H1 (cell line): ENCODE data around the gene TMEM169. TPM values are rescaled to one million over a fixed set of nuclear protein-coding genes. Genes with fewer than 3 reads are reported as not detected.

Experiments used
- CTCF ChIA-PET: fragments of 300-600 bp; sonication (Branson Sonifier 250); formaldehyde crosslinking; loops from one replicate; lab custom pipeline; 2021; ENCODE audit not compliant: partially characterized antibody; lab: Charles Lee
- POLR2A ChIA-PET: fragments of 300-600 bp; sonication (Branson Sonifier 250); formaldehyde crosslinking; loops from one replicate; lab custom pipeline; 2021; ENCODE audit warnings: inconsistent platforms; ENCODE audit not compliant: partially characterized antibody; lab: Charles Lee
- DNase-seq, 2 experiments: peaks; one replicate each; pipeline versions ENCODE4 v3.0.0 to v3.0.0-alpha.2; 2010 to 2022; ENCODE audit warnings: low spot score in 2 of 2, low read depth in 1 of 2, mixed read lengths in 1 of 2
- FAIRE-seq: peaks from 2 replicates; lab custom pipeline; 2011; peaks lifted over from hg19 to GRCh38; lab: Jason Lieb, UNC
- H2AFZ ChIP-seq: 2 replicates; pipeline ENCODE4 v1.8.1; 2012; ENCODE audit warnings: low read length, inconsistent platforms
- H2AK5ac ChIP-seq: 2 replicates; pipeline ENCODE4 v1.6.1; 2013; ENCODE audit warnings: low read depth, low read length
- H2BK120ac ChIP-seq: replicated peaks from 2 replicates; pipeline ENCODE3; 2013; ENCODE audit warnings: low read depth, low read length, inconsistent platforms
- H2BK12ac ChIP-seq: 2 replicates; pipeline ENCODE4 v1.6.1; 2013; ENCODE audit warnings: low read depth, low read length
- H2BK15ac ChIP-seq: 2 replicates; pipeline ENCODE4 v1.6.1; 2013; ENCODE audit warnings: low read length
- H2BK20ac ChIP-seq: 2 replicates; pipeline ENCODE4 v1.6.1; 2013; ENCODE audit warnings: low read length
- H2BK5ac ChIP-seq: 2 replicates; pipeline ENCODE4 v1.6.1; 2013; ENCODE audit warnings: low read depth, low read length
- H3K14ac ChIP-seq: 2 replicates; pipeline ENCODE4 v1.6.1; 2013; ENCODE audit warnings: inconsistent platforms; ENCODE audit not compliant: insufficient read length
- H3K18ac ChIP-seq: 2 replicates; pipeline ENCODE4 v1.6.1; 2013; ENCODE audit warnings: low read length; ENCODE audit errors: extremely low read depth
- H3K23ac ChIP-seq: 2 replicates; pipeline ENCODE4 v1.6.1; 2013; ENCODE audit warnings: inconsistent platforms; ENCODE audit not compliant: insufficient read length
- H3K23me2 ChIP-seq: 2 replicates; pipeline ENCODE4 v1.6.1; 2013; ENCODE audit warnings: low read depth, low read length
- H3K27ac ChIP-seq: 2 replicates; pipeline ENCODE4 v1.6.1; 2011; ENCODE audit warnings: low read depth, low read length, inconsistent platforms
- H3K27me3 ChIP-seq, 4 experiments: replicated peaks in 1 of 4; 1 replicate in 1 of 4; 2 replicates in 3 of 4; pipeline versions ENCODE4 v1.6.1 to v1.8.1; 2011 to 2013; ENCODE audit warnings: low read length in 3 of 4, mild to moderate bottlenecking in 3 of 4, inconsistent platforms in 2 of 4, mixed read lengths in 2 of 4, moderate library complexity in 1 of 4; ENCODE audit not compliant: control insufficient read depth in 3 of 4, insufficient read depth in 3 of 4; ENCODE audit errors: extremely low read depth in 1 of 4
- H3K36me3 ChIP-seq, 4 experiments: 2 replicates each; pipeline versions ENCODE4 v1.6.1 to v1.8.1; 2011 to 2013; ENCODE audit warnings: mild to moderate bottlenecking in 4 of 4, low read length in 3 of 4, moderate library complexity in 2 of 4, control low read depth in 1 of 4, inconsistent platforms in 1 of 4; ENCODE audit not compliant: insufficient read depth in 4 of 4, control insufficient read depth in 2 of 4
- H3K4ac ChIP-seq: replicated peaks from 2 replicates; pipeline ENCODE3; 2013; ENCODE audit warnings: low read length, low read depth, mixed read lengths, inconsistent platforms; ENCODE audit not compliant: insufficient read length
- H3K4me1 ChIP-seq, 4 experiments: replicated peaks in 1 of 4; 1 replicate in 1 of 4; 2 replicates in 3 of 4; pipeline versions ENCODE4 v1.6.1 to v1.8.1; 2011 to 2013; ENCODE audit warnings: low read length in 3 of 4, inconsistent platforms in 2 of 4, mixed read lengths in 1 of 4; ENCODE audit not compliant: insufficient read depth in 4 of 4, control insufficient read depth in 3 of 4
- H3K4me2 ChIP-seq, 2 experiments: 2 replicates each; pipeline versions ENCODE4 v1.6.1 to v1.8.1; 2011 to 2013; ENCODE audit warnings: low read depth in 2 of 2, low read length in 2 of 2, control low read depth in 1 of 2, inconsistent platforms in 1 of 2, mild to moderate bottlenecking in 1 of 2; ENCODE audit not compliant: insufficient read depth in 1 of 2
- H3K4me3 ChIP-seq, 4 experiments: fragments of 200-600, 300-600 bp in 1 of 4; sonication (generic), shearing (Covaris generic), sonication (Bioruptor Twin) in 1 of 4; 2 replicates each; pipeline versions ENCODE4 v1.5.1 to v1.8.1; 2011 to 2016; ENCODE audit warnings: low read length in 4 of 4, low read depth in 3 of 4, control low read depth in 2 of 4, inconsistent platforms in 2 of 4, mild to moderate bottlenecking in 2 of 4, mixed read lengths in 1 of 4, moderate library complexity in 1 of 4; ENCODE audit not compliant: insufficient read depth in 2 of 4; ENCODE audit errors: extremely low read depth in 1 of 4
- H3K56ac ChIP-seq: replicated peaks from 2 replicates; pipeline ENCODE3; 2013; ENCODE audit warnings: low read depth, mild to moderate bottlenecking, mixed read lengths, low read length, inconsistent platforms; ENCODE audit not compliant: insufficient read length
- H3K79me1 ChIP-seq: 2 replicates; pipeline ENCODE4 v1.6.1; 2013; ENCODE audit warnings: low read depth, low read length, control low read depth
- H3K79me2 ChIP-seq, 2 experiments: 2 replicates each; pipeline versions ENCODE4 v1.6.1 to v1.8.1; 2012 to 2013; ENCODE audit warnings: low read length in 2 of 2, mild to moderate bottlenecking in 2 of 2, inconsistent platforms in 1 of 2; ENCODE audit not compliant: insufficient read depth in 2 of 2, control insufficient read depth in 1 of 2
- H3K9ac ChIP-seq, 4 experiments: replicated peaks in 1 of 4; 1 replicate in 1 of 4; 2 replicates in 3 of 4; pipeline versions ENCODE4 v1.6.1 to v1.8.1; 2011 to 2013; ENCODE audit warnings: low read depth in 3 of 4, low read length in 3 of 4, control low read depth in 2 of 4, mild to moderate bottlenecking in 2 of 4, moderate library complexity in 2 of 4, inconsistent platforms in 1 of 4; ENCODE audit errors: extremely low read depth in 1 of 4
- H3K9me3 ChIP-seq, 2 experiments: 2 replicates each; pipeline versions ENCODE4 v1.6.1 to v1.8.1; 2012 to 2013; ENCODE audit warnings: mild to moderate bottlenecking in 2 of 2, moderate library complexity in 2 of 2, control low read depth in 1 of 2, inconsistent platforms in 1 of 2, low read depth in 1 of 2, low read length in 1 of 2, mixed read lengths in 1 of 2; ENCODE audit not compliant: insufficient read depth in 2 of 2
- H4K20me1 ChIP-seq, 2 experiments: replicated peaks in 1 of 2; 2 replicates each; pipeline versions ENCODE3 to v1.8.1; 2011 to 2013; ENCODE audit warnings: inconsistent platforms in 2 of 2, low read length in 2 of 2, mild to moderate bottlenecking in 1 of 2; ENCODE audit not compliant: insufficient read depth in 2 of 2, control insufficient read depth in 1 of 2
- H4K5ac ChIP-seq: 2 replicates; pipeline ENCODE4 v1.6.1; 2013; ENCODE audit warnings: low read length, low read depth, mixed read lengths, inconsistent platforms; ENCODE audit not compliant: insufficient read length
- H4K8ac ChIP-seq: 2 replicates; pipeline ENCODE4 v1.8.0; 2013; ENCODE audit warnings: mild to moderate bottlenecking, moderate library complexity, low read length, inconsistent platforms; ENCODE audit not compliant: insufficient read depth; ENCODE audit errors: extremely low read depth
- H4K91ac ChIP-seq: replicated peaks from 2 replicates; pipeline ENCODE3; 2013; ENCODE audit warnings: low read length, mixed read lengths, inconsistent platforms; ENCODE audit not compliant: insufficient read length
- ATF2 ChIP-seq: IDR thresholded peaks from 2 replicates; pipeline ENCODE4 v1.6.1; 2012; ENCODE audit warnings: low read length, inconsistent platforms
- CBX8 ChIP-seq: fragments of 300-800, 300-1000 bp; sonication (generic); IDR thresholded peaks from 2 replicates; pipeline ENCODE4 v1.7.1; 2016; ENCODE audit warnings: low read depth, low read length, borderline replicate concordance
- CHD1 ChIP-seq: IDR thresholded peaks from 2 replicates; pipeline ENCODE4 v1.6.1; 2012; ENCODE audit warnings: low read depth, low read length, improper control_type of control experiment
- GABPA ChIP-seq: IDR thresholded peaks from 2 replicates; pipeline ENCODE4 v1.6.1; 2011; ENCODE audit warnings: mild to moderate bottlenecking, low read length, moderate library complexity, borderline replicate concordance; ENCODE audit not compliant: insufficient read depth
- JUN ChIP-seq: IDR thresholded peaks from 2 replicates; pipeline ENCODE4 v1.6.1; 2011; ENCODE audit warnings: low read depth, mild to moderate bottlenecking, improper control_type of control experiment, low read length
- JUND ChIP-seq: IDR thresholded peaks from 2 replicates; pipeline ENCODE4 v1.6.1; 2011; ENCODE audit warnings: mild to moderate bottlenecking, improper control_type of control experiment, low read length
- KDM4A ChIP-seq: IDR thresholded peaks from one replicate; pipeline ENCODE4 v1.7.1; 2012; ENCODE audit warnings: low read depth, mild to moderate bottlenecking, moderate library complexity, low read length, inconsistent platforms; ENCODE audit not compliant: severe bottlenecking
- SUZ12 ChIP-seq: fragments of 200-600 bp; sonication (generic); IDR thresholded peaks from 2 replicates; pipeline ENCODE4 v1.6.1; 2012; ENCODE audit warnings: mild to moderate bottlenecking, inconsistent platforms, low read length, moderate library complexity, mixed read lengths
- TAF1 ChIP-seq: IDR thresholded peaks from 2 replicates; pipeline ENCODE4 v1.6.1; 2011; ENCODE audit warnings: mild to moderate bottlenecking, low read depth, low read length
- TCF12 ChIP-seq: IDR thresholded peaks from 2 replicates; pipeline ENCODE4 v1.6.1; 2011; ENCODE audit warnings: low read depth, mild to moderate bottlenecking, low read length
- ZNF274 ChIP-seq: IDR thresholded peaks from 2 replicates; pipeline ENCODE4 v1.7.0; 2012; ENCODE audit warnings: low read length, borderline replicate concordance; ENCODE audit errors: extremely low read depth
- WGBS, 2 experiments: shearing (Covaris generic) in 1 of 2; methylation state at CpG; one replicate each; pipeline versions ENCODE4 v1.1.6 to v1.1.7; 2013 to 2015; ENCODE audit warnings: low lambda C conversion rate in 2 of 2, mixed read lengths in 2 of 2, inconsistent platforms in 1 of 2, low coverage in 1 of 2, missing lambda C conversion rate in 1 of 2; ENCODE audit not compliant: insufficient replicate concordance in 2 of 2, insufficient coverage in 1 of 2, insufficient read length in 1 of 2; ENCODE audit errors: extremely low coverage in 1 of 2, missing lambda C conversion rate in 1 of 2; 5-methylcytosine and 5-hydroxymethylcytosine counted together
- polyA plus RNA-seq, 7 experiments: library from polyadenylated mRNA; depleted of rRNA in 3 of 7; stranded (reverse) in 5 of 7; unstranded in 2 of 7; fragments of >200 nt in 5 of 7; fragments of 200-250 nt in 2 of 7; gene quantifications; 1 replicate in 5 of 7; 2 replicates in 1 of 7; 4 replicates in 1 of 7; pipeline versions ENCODE4 v1.2.1 to v1.2.3, GENCODE V29; 2011 to 2013; ENCODE audit warnings: missing spikeins in 2 of 7, mixed read lengths in 2 of 7
- total RNA-seq: library from RNA; stranded (reverse); fragmentation: NEBNext Ultra II Directional; extraction: Animal tissue kit (Norgen Biotek cat#: 25700); gene quantifications from 2 replicates; pipeline ENCODE4 v1.2.1, GENCODE V29; 2021
- TF ChIP-seq, protein P1 (sequence below): IDR thresholded peaks from 2 replicates; pipeline ENCODE4 v1.6.1; 2011; ENCODE audit warnings: low read depth, mild to moderate bottlenecking, low read length; ENCODE audit not compliant: insufficient read depth

TMEM169 gene
- total and polyA plus RNA-seq, 2 of the 8 experiments (the other 6 are each of a cell fraction or from before 2014, with no cell fraction given): 0.41 to 2.4 TPM

GRCh38 chr2:216148983-216149382, 67.3 kb downstream of the TMEM169 start:
- no peak overlapping the region for H2BK20ac ChIP-seq
- H3K79me1 ChIP-seq: no peaks in the 10 kb centered on the region
- no peaks in the 10 kb centered on the region for H3K4me1 ChIP-seq
- H3K4me2 ChIP-seq: no peak overlapping the region
- no peak overlapping the region for H3K14ac ChIP-seq
- DNase-seq (no peak), FAIRE-seq (no peak)
- H2AFZ ChIP-seq: no peak overlapping the region
- H4K5ac ChIP-seq: no peak overlapping the region
- no peak overlapping the region for H3K56ac ChIP-seq
- peaks cover 0 to 32% of the 10 kb centered on the region in 2 experiments; a peak in 2 of 4 replicates for H3K79me2 ChIP-seq
- H3K18ac ChIP-seq: no peak overlapping the region
- H3K4ac ChIP-seq: no peak overlapping the region
- no peak overlapping the region for H2AK5ac ChIP-seq
- no peak overlapping the region for H3K9ac ChIP-seq
- 97% methylated on average over 4 of the region's 4 CpGs; no CpG with 5 or more reads in 1 of the 2 experiments for WGBS, 2 experiments
- H2BK5ac ChIP-seq: no peak overlapping the region
- H3K4me3 ChIP-seq: no peak overlapping the region
- no peak overlapping the region for H3K27ac ChIP-seq
- H4K8ac ChIP-seq: no peak overlapping the region
- H2BK120ac ChIP-seq: no peak overlapping the region
- H3K23me2 ChIP-seq: no peaks in the 10 kb centered on the region; the same call in 1 of the 2 replicates
- no peaks in the 10 kb centered on the region for H3K9me3 ChIP-seq
- peaks cover 7 to 24% of the 10 kb centered on the region in 2 experiments for H4K20me1 ChIP-seq
- ChIA-PET POLR2A (interaction anchor here (1.2 to 4.4 kb wide), 7 partner anchors 8 to 274 kb away, joined by 3 to 25 read pairs (median 5); no protein-coding TSS in a partner anchor), CTCF (interaction anchor here (1.1 to 1.7 kb wide), 2 partner anchors 9 to 15 kb away, joined by 5 to 6 read pairs; no protein-coding TSS in a partner anchor)
- H4K91ac ChIP-seq: no peak overlapping the region
- no peak overlapping the region for H2BK12ac ChIP-seq
- no peak overlapping the region for H3K23ac ChIP-seq
- no peaks in the 10 kb centered on the region for H3K27me3 ChIP-seq
- H3K36me3 ChIP-seq: peaks cover 25 to 94% (median 74%) of the 10 kb centered on the region in 4 experiments
- H2BK15ac ChIP-seq: no peak overlapping the region
- TF ChIP-seq CHD1: no peak
- TF ChIP-seq KDM4A: no peak
- no peak for TF ChIP-seq TCF12
- TF ChIP-seq TAF1: no peak
- no peak for TF ChIP-seq SUZ12
- no peak for TF ChIP-seq JUND
- TF ChIP-seq ZNF274: no peak
- no peak for TF ChIP-seq CBX8
- TF ChIP-seq, protein P1, sequence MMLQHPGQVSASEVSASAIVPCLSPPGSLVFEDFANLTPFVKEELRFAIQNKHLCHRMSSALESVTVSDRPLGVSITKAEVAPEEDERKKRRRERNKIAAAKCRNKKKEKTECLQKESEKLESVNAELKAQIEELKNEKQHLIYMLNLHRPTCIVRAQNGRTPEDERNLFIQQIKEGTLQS: no peak
- no peak for TF ChIP-seq GABPA
- no peak for TF ChIP-seq JUN
- TF ChIP-seq ATF2: no peak
